Right lobe of liver (tissue), 6 donors: ENCODE measurements around the gene GET3. TPM values are rescaled to one million over a fixed set of nuclear protein-coding genes. Genes with fewer than 3 reads are reported as not detected.
"Not testable (repeated sequence)": the region's sequence is repeated elsewhere in the genome, so short reads cannot be mapped to it uniquely, and the experiment has no call there.

Experiments used
- ATAC-seq, 4 donors: fragments of 200-7000 bp; cut with Tn5 transposase; one replicate each; pipeline ENCODE4 v1.9.1; 2020; ENCODE audit warnings: mild to moderate bottlenecking in 4 of 4, moderate library complexity in 4 of 4
- DNase-seq, 3 donors: peaks; one replicate each; pipeline ENCODE4 v3.0.0-alpha.2; 2020
- H3K27ac ChIP-seq, 3 donors: fragments of 200-600 bp; one replicate each; pipeline ENCODE4 v1.8.0; 2022
- H3K27me3 ChIP-seq, 2 donors: fragments of 200-600 bp; one replicate each; pipeline ENCODE4 v1.8.0; 2022
- H3K36me3 ChIP-seq, 4 donors: fragments of 200-600 bp; sonication (generic) in 1 of 4; one replicate each; pipeline versions ENCODE4 v1.5.1 to v1.8.0; 2017 to 2022; ENCODE audit warnings: control low read depth in 1 of 4
- H3K4me1 ChIP-seq, 4 donors: fragments of 200-600 bp; sonication (generic) in 1 of 4; one replicate each; pipeline versions ENCODE4 v1.5.1 to v1.8.0; 2017 to 2022; ENCODE audit warnings: control low read depth in 1 of 4
- H3K4me3 ChIP-seq, 3 donors: fragments of 200-600 bp; one replicate each; pipeline ENCODE4 v1.8.0; 2022
- H3K9me3 ChIP-seq, 4 donors: fragments of 200-600 bp; sonication (generic) in 1 of 4; one replicate each; pipeline versions ENCODE4 v1.5.1 to v1.8.0; 2017 to 2022; ENCODE audit warnings: control low read depth in 1 of 4
- CTCF ChIP-seq, 4 donors: fragments of 200-600 bp in 3 of 4; fragments of 450-650 bp in 1 of 4; IDR thresholded peaks; one replicate each; pipeline versions ENCODE4 v1.5.1 to v1.8.0; 2016 to 2022; ENCODE audit warnings: antibody characterized with exemption in 4 of 4, mild to moderate bottlenecking in 2 of 4
- POLR2A ChIP-seq: fragments of 450-650 bp; IDR thresholded peaks from one replicate; pipeline ENCODE4 v1.6.1; 2017; ENCODE audit warnings: antibody characterized with exemption, mild to moderate bottlenecking
- WGBS: methylation state at CpG from one replicate; pipeline ENCODE4 v1.1.6; 2018; ENCODE audit warnings: low coverage, low lambda C conversion rate; ENCODE audit not compliant: insufficient coverage; ENCODE audit errors: missing lambda C conversion rate; 5-methylcytosine and 5-hydroxymethylcytosine counted together
- intact Hi-C, 2 donors: fragments of 100-400 bp; cut with DNase I; formaldehyde crosslinking; loops; one replicate each; pipeline versions ENCODE4 v1.11.2 to v1.14.1; 2022
- total RNA-seq, 6 experiments: library from RNA; depleted of rRNA in 2 of 6; stranded (reverse); fragments of >200 nt in 2 of 6; fragmentation: NEBNext Ultra II Directional in 3 of 6; extraction: Animal tissue kit (Norgen Biotek cat#: 25700) in 3 of 6; gene quantifications; one replicate each; pipeline versions ENCODE4 v1.1.0 to v1.2.4, GENCODE V29; 2016 to 2023
- donor health status: DM: no; HTN: yes; CAD: no.
- donor health status: DM: no; HTN: no; CAD: no.
- donor health status: DM: no; HTN: no; CAD: no.
- donor health status: DM: no; HTN: yes; CAD: no.
- donor health status: DM: no; HTN: yes; CAD: no.

The GET3 gene
- total RNA-seq, 6 experiments from 2014 or later = 22.3 to 35.8 (median 25.8) TPM

- 5% methylated on average over 7 of the region's 7 CpGs for WGBS
- no peaks in the 10 kb centered on the region for H3K9me3 ChIP-seq
- intact Hi-C loops = loop anchor here in 1 of 2 donors (10.0 kb wide), 1 partner anchor 51 kb away; the partner anchor contains the start of gene HOOK2
- ATAC-seq = no peak
- peaks cover 0 to 16% (median 3%) of the 10 kb centered on the region in 4 donors for H3K4me1 ChIP-seq
- H3K36me3 ChIP-seq = peaks cover 0 to 11% (median 5%) of the 10 kb centered on the region in 4 donors
- no peak for TF ChIP-seq POLR2A
- TF ChIP-seq CTCF (IDR thresholded peaks at IDR 0.05) = no peak
- no peak for DNase-seq
- no peaks in the 10 kb centered on the region for H3K27me3 ChIP-seq
- H3K4me3 ChIP-seq = peak overlapping the region; percentile 56 to 75 (median 60)
- peak overlapping the region; percentile 48 to 81 (median 71) for H3K27ac ChIP-seq
Measured at GRCh38 chr19:12723381-12723640, 14.0 kb upstream of the GET3 start.

GRCh38 chr19:12723641-12724426 lies 13.5 kb upstream of the GET3 start, which contains the start of gene TNPO2:
Gene TNPO2 (minus strand): TSS chr19:12723932. CDS start chr19:12720977, 2,955 bp downstream.
- no peak for TF ChIP-seq CTCF (IDR thresholded peaks at IDR 0.05)
- no peak for TF ChIP-seq POLR2A
- Histone ChIP-seq H3K36me3 (peaks cover 0 to 6% (median 2%) of the 10 kb centered on the region in 4 donors), H3K9me3 (no peaks in the 10 kb centered on the region), H3K27me3 (no peaks in the 10 kb centered on the region), H3K27ac (peak within 1 kb of the TSS; percentile 48 to 81 (median 71)), H3K4me1 (peaks cover 0 to 16% (median 3%) of the 10 kb centered on the region in 4 donors), H3K4me3 (peak within 1 kb of the TSS; percentile 56 to 75 (median 60))
- ATAC-seq = peak; percentile 18 to 59 (median 49)
- WGBS = 9% methylated on average over 11 of the region's 28 CpGs
- intact Hi-C loops = loop anchor here in 1 of 2 donors (10.0 kb wide), 1 partner anchor 51 kb away; the partner anchor contains the start of gene HOOK2
- DNase-seq = peak; percentile 39 to 66 (median 62)

GRCh38 chr19:12725612-12726011 lies 11.7 kb upstream of the GET3 start:
- not testable (repeated sequence) for DNase-seq, H3K27ac ChIP-seq, H3K27me3 ChIP-seq, ATAC-seq, H3K4me3 ChIP-seq, H3K9me3 ChIP-seq
- H3K36me3 ChIP-seq = peaks cover 0 to 16% (median 11%) of the 10 kb centered on the region in 4 donors
- intact Hi-C loops = loop anchor here in 1 of 2 donors (10.0 kb wide), 1 partner anchor 49 kb away; the partner anchor contains the start of gene HOOK2
- peaks cover 0 to 17% (median 4%) of the 10 kb centered on the region in 4 donors for H3K4me1 ChIP-seq
- 71% methylated on average over 10 of the region's 10 CpGs for WGBS

GRCh38 chr19:12726988-12727316 lies 10.3 kb upstream of the GET3 start:
- 100% methylated on average over 1 of the region's 2 CpGs for WGBS
- Histone ChIP-seq H3K9me3 (no peaks in the 10 kb centered on the region), H3K36me3 (peaks cover 0 to 27% (median 17%) of the 10 kb centered on the region in 4 donors), H3K27me3 (no peaks in the 10 kb centered on the region), H3K27ac (no peak overlapping the region), H3K4me3 (no peak overlapping the region), H3K4me1 (peaks cover 0 to 25% (median 11%) of the 10 kb centered on the region in 4 donors)
- DNase-seq (no peak), ATAC-seq (no peak)
- TF ChIP-seq CTCF (IDR thresholded peaks at IDR 0.05) (no peak), POLR2A (no peak)
- intact Hi-C loops = loop anchor here in 1 of 2 donors (10.0 kb wide), 1 partner anchor 48 kb away; the partner anchor contains the start of gene HOOK2
